CD4-positive, alpha-beta T cell treated with Interferon alpha-2 for 1 hour (primary cell): ENCODE data around the gene CFAP20DC.
"Not testable (repeated sequence)": the region's sequence is repeated elsewhere in the genome, so short reads cannot be mapped to it uniquely, and the experiment has no call there.

ENCODE experiments used
- DNase-seq, 2 donors: peaks; one replicate each; pipeline ENCODE4 v3.0.0-alpha.2; 2020 to 2022

CFAP20DC gene

GRCh38 chr3:59016930-59017616 is 32.8 kb downstream of the CFAP20DC start:
- DNase-seq: no peak

- no peak for DNase-seq
These were observed 36.2 kb downstream of the CFAP20DC start for GRCh38 chr3:59013611-59014010.

- no peak for DNase-seq
These were observed 42.9 kb downstream of the CFAP20DC start for GRCh38 chr3:59006634-59007517.

GRCh38 chr3:59001675-59002074 is 48.1 kb downstream of the CFAP20DC start:
- peak in 1 of 2 donors; percentile 15 for DNase-seq

- no peak for DNase-seq
These were observed 50.1 kb downstream of the CFAP20DC start for GRCh38 chr3:58999774-59000160.

- no peak for DNase-seq
These were observed 50.6 kb downstream of the CFAP20DC start for GRCh38 chr3:58999134-58999773.

GRCh38 chr3:58998476-58999117 is 51.2 kb downstream of the CFAP20DC start:
- no peak for DNase-seq

- DNase-seq: no peak
These were observed 53.1 kb downstream of the CFAP20DC start for GRCh38 chr3:58996730-58997129.

GRCh38 chr3:58994746-58995330 is 55.0 kb downstream of the CFAP20DC start:
- peak in 1 of 2 donors; percentile 53 for DNase-seq

- DNase-seq: no peak
These were observed 56.3 kb downstream of the CFAP20DC start for GRCh38 chr3:58993547-58993946.

- no peak for DNase-seq
These were observed 58.2 kb downstream of the CFAP20DC start for GRCh38 chr3:58991623-58992022.

GRCh38 chr3:58991026-58991425 is 58.8 kb downstream of the CFAP20DC start:
- DNase-seq: no peak

GRCh38 chr3:58989955-58990354 is 59.9 kb downstream of the CFAP20DC start:
- DNase-seq: no peak

GRCh38 chr3:58989163-58989562 is 60.7 kb downstream of the CFAP20DC start:
- no peak for DNase-seq

GRCh38 chr3:58988041-58988440 is 61.8 kb downstream of the CFAP20DC start:
- DNase-seq: no peak

- DNase-seq: no peak
These were observed 63.2 kb downstream of the CFAP20DC start for GRCh38 chr3:58986654-58987053.

GRCh38 chr3:58979840-58980239 is 70.0 kb downstream of the CFAP20DC start:
- DNase-seq: no peak

GRCh38 chr3:58973796-58974195 is 76.0 kb downstream of the CFAP20DC start:
- no peak for DNase-seq

GRCh38 chr3:58967866-58968265 is 82.0 kb downstream of the CFAP20DC start:
- not testable (repeated sequence) for DNase-seq

- DNase-seq: no peak
These were observed 84.0 kb downstream of the CFAP20DC start for GRCh38 chr3:58965865-58966264.

GRCh38 chr3:58963928-58964503 is 85.8 kb downstream of the CFAP20DC start:
- DNase-seq: no peak

- no peak for DNase-seq
These were observed 87.0 kb downstream of the CFAP20DC start for GRCh38 chr3:58962816-58963215.
